ENCODE results near the gene KIAA0753.

KIAA0753 gene

GRCh38 chr17:6683081-6683684 is 42.7 kb upstream of the KIAA0753 start:
- Histone ChIP-seq H3K36me3 (replicated peaks; ENCODE audit: insufficient read depth, low read length) (no peaks in the 10 kb centered on the region), H3K9ac (ENCODE audit: low read length) (no peak overlapping the region), H3K4me1 (ENCODE audit: low read length) (no peaks in the 10 kb centered on the region)

GRCh38 chr17:6682339-6682738 is 41.8 kb upstream of the KIAA0753 start:
- Histone ChIP-seq H3K79me2 (ENCODE audit: low read length) (no peaks in the 10 kb centered on the region), H2AFZ (ENCODE audit: low read length) (no peak overlapping the region), H3K27me3 (replicated peaks; ENCODE audit: insufficient read depth, low read length) (peaks cover 51% of the 10 kb centered on the region), H3K27ac (ENCODE audit: low read length) (no peak overlapping the region), H3K9ac (ENCODE audit: low read length) (no peak overlapping the region), H3F3A (ENCODE audit: insufficient read depth, low read length) (no peaks in the 10 kb centered on the region), H3K4me2 (ENCODE audit: low read depth, low read length) (no peak overlapping the region), H3K9me3 (replicated peaks; ENCODE audit: insufficient read depth, low read length) (no peaks in the 10 kb centered on the region), H3K4me1 (ENCODE audit: low read length) (peaks cover 4% of the 10 kb centered on the region; the same call in 1 of the 2 replicates), H4K20me1 (ENCODE audit: insufficient read depth, low read length) (no peaks in the 10 kb centered on the region), H3K4me3 (ENCODE audit: low read length) (no peak overlapping the region), H3K9me2 (replicated peaks; ENCODE audit: insufficient read depth, low read length) (no peaks in the 10 kb centered on the region), H3K36me3 (replicated peaks; ENCODE audit: insufficient read depth, low read length) (no peaks in the 10 kb centered on the region)
- TF ChIP-seq EZH2 (optimal IDR thresholded peaks at IDR 0.05; ENCODE audit: low read depth, low read length) (no peak), EZH2phosphoT487 (IDR thresholded peaks at IDR 0.05; ENCODE audit: low read length) (no peak), CTCF (IDR thresholded peaks at IDR 0.05; ENCODE audit: low read length) (no peak)
- no peak for DNase-seq

More at GRCh38 chr17:6683081-6683684, 42.7 kb upstream of the KIAA0753 start:
- no peaks in the 10 kb centered on the region for H3K9me3 ChIP-seq (replicated peaks; ENCODE audit: insufficient read depth, low read length)
- no peak for TF ChIP-seq EZH2 (optimal IDR thresholded peaks at IDR 0.05; ENCODE audit: low read depth, low read length)
- TF ChIP-seq CTCF (IDR thresholded peaks at IDR 0.05; ENCODE audit: low read length): no peak
- no peak for TF ChIP-seq EZH2phosphoT487 (IDR thresholded peaks at IDR 0.05; ENCODE audit: low read length)
- H3F3A ChIP-seq (ENCODE audit: insufficient read depth, low read length): no peaks in the 10 kb centered on the region
- H2AFZ ChIP-seq (ENCODE audit: low read length): no peak overlapping the region
- H3K79me2 ChIP-seq (ENCODE audit: low read length): no peaks in the 10 kb centered on the region
- H3K4me3 ChIP-seq (ENCODE audit: low read length): no peak overlapping the region
- peaks cover 52% of the 10 kb centered on the region for H3K27me3 ChIP-seq (replicated peaks; ENCODE audit: insufficient read depth, low read length)
- H3K27ac ChIP-seq (ENCODE audit: low read length): no peak overlapping the region
- no peak overlapping the region for H3K4me2 ChIP-seq (ENCODE audit: low read depth, low read length)
- no peak for DNase-seq
- no peaks in the 10 kb centered on the region for H3K9me2 ChIP-seq (replicated peaks; ENCODE audit: insufficient read depth, low read length)
- no peaks in the 10 kb centered on the region for H4K20me1 ChIP-seq (ENCODE audit: insufficient read depth, low read length)

GRCh38 chr17:6681671-6682070 is 41.2 kb upstream of the KIAA0753 start:
- Histone ChIP-seq H3K27ac (ENCODE audit: low read length) (no peak overlapping the region), H3K9me2 (replicated peaks; ENCODE audit: insufficient read depth, low read length) (no peaks in the 10 kb centered on the region), H3K27me3 (replicated peaks; ENCODE audit: insufficient read depth, low read length) (peaks cover 51% of the 10 kb centered on the region), H3K4me3 (ENCODE audit: low read length) (no peak overlapping the region), H3K4me1 (ENCODE audit: low read length) (peaks cover 10% of the 10 kb centered on the region; the same call in 1 of the 2 replicates), H3F3A (ENCODE audit: insufficient read depth, low read length) (no peaks in the 10 kb centered on the region), H2AFZ (ENCODE audit: low read length) (no peak overlapping the region), H3K36me3 (replicated peaks; ENCODE audit: insufficient read depth, low read length) (no peaks in the 10 kb centered on the region), H4K20me1 (ENCODE audit: insufficient read depth, low read length) (no peaks in the 10 kb centered on the region), H3K9me3 (replicated peaks; ENCODE audit: insufficient read depth, low read length) (no peaks in the 10 kb centered on the region), H3K4me2 (ENCODE audit: low read depth, low read length) (no peak overlapping the region), H3K9ac (ENCODE audit: low read length) (no peak overlapping the region), H3K79me2 (ENCODE audit: low read length) (no peaks in the 10 kb centered on the region)
- TF ChIP-seq EZH2 (optimal IDR thresholded peaks at IDR 0.05; ENCODE audit: low read depth, low read length): no peak
- no peak for TF ChIP-seq EZH2phosphoT487 (IDR thresholded peaks at IDR 0.05; ENCODE audit: low read length)
- no peak for TF ChIP-seq CTCF (IDR thresholded peaks at IDR 0.05; ENCODE audit: low read length)
- DNase-seq: no peak

Measured in MM.1S (cell line).